AG04449 (cell line): ENCODE data around the gene RTN4RL2.

Source experiments
- CTCF ChIA-PET: fragments of 350-600 bp; formaldehyde crosslinking; extraction: SDS; loops from one replicate; lab custom pipeline; 2021; ENCODE audit warnings: antibody characterized with exemption; lab: Yijun Ruan, JAX
- POLR2A ChIA-PET: fragments of 400-600, 350-600 bp; formaldehyde crosslinking; extraction: SDS; loops from one replicate; lab custom pipeline; 2020; ENCODE audit warnings: antibody characterized with exemption, inconsistent platforms; lab: Yijun Ruan, JAX
- DNase-seq: peaks from one replicate; pipeline ENCODE4 v3.0.0-alpha.2; 2010; ENCODE audit warnings: low read depth, low spot score
- H3K4me3 ChIP-seq: 2 replicates; pipeline ENCODE4 v1.5.1; 2011; ENCODE audit warnings: low read depth, mild to moderate bottlenecking, control low read depth, low read length
- TF ChIP-seq, protein P1 (sequence below): IDR thresholded peaks from one replicate; pipeline ENCODE4 v1.5.1; 2011; ENCODE audit warnings: mild to moderate bottlenecking, moderate library complexity, low read length, control low read depth, inconsistent platforms; ENCODE audit not compliant: insufficient read depth; ENCODE audit errors: missing control alignments

RTN4RL2 gene

DNA sequence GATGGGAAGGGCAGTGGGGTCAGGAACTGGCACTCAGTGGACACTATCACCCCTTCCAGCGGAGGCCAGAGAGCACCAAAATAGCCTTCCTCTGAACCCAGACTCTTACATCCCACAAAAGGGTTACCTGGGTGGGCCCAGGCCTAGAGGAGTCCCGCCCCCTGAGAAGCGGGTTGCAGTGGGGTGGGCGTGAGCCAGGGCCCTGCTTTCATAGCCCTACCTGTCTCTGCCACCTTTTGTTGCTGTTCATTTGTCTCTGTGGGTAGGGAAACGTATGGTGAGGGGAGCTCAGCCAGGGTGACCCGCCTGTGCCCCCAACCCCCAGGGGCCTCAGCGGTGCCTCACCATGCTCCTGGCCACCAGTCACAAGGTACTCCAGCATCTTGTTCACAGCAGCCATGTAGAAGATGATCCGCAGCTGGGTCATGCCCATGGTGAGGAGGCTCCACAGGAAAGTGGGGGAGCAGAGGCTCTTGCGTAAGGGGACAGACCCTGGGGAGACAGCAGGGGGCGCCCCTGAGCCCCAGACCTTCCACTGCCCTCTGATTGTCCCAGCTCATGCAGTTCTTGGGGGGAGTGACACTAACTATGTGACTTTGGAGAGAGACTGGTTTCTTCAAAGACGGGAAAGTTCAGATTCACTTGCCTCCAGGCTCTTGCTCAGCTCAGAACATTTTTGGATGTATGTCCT lies 31.2 kb downstream of the RTN4RL2 start:
- no peak overlapping the region for H3K4me3 ChIP-seq
- no peak for DNase-seq
- POLR2A ChIA-PET = no interaction called here
- CTCF ChIA-PET = interaction anchor here (0.6 to 16.8 kb wide), 15 partner anchors 10 to 153 kb away, joined by 3 to 421 read pairs (median 4); partner anchors contain the start of gene SLC43A1
- TF ChIP-seq, protein P1, sequence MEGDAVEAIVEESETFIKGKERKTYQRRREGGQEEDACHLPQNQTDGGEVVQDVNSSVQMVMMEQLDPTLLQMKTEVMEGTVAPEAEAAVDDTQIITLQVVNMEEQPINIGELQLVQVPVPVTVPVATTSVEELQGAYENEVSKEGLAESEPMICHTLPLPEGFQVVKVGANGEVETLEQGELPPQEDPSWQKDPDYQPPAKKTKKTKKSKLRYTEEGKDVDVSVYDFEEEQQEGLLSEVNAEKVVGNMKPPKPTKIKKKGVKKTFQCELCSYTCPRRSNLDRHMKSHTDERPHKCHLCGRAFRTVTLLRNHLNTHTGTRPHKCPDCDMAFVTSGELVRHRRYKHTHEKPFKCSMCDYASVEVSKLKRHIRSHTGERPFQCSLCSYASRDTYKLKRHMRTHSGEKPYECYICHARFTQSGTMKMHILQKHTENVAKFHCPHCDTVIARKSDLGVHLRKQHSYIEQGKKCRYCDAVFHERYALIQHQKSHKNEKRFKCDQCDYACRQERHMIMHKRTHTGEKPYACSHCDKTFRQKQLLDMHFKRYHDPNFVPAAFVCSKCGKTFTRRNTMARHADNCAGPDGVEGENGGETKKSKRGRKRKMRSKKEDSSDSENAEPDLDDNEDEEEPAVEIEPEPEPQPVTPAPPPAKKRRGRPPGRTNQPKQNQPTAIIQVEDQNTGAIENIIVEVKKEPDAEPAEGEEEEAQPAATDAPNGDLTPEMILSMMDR = peak; percentile 62

DNA sequence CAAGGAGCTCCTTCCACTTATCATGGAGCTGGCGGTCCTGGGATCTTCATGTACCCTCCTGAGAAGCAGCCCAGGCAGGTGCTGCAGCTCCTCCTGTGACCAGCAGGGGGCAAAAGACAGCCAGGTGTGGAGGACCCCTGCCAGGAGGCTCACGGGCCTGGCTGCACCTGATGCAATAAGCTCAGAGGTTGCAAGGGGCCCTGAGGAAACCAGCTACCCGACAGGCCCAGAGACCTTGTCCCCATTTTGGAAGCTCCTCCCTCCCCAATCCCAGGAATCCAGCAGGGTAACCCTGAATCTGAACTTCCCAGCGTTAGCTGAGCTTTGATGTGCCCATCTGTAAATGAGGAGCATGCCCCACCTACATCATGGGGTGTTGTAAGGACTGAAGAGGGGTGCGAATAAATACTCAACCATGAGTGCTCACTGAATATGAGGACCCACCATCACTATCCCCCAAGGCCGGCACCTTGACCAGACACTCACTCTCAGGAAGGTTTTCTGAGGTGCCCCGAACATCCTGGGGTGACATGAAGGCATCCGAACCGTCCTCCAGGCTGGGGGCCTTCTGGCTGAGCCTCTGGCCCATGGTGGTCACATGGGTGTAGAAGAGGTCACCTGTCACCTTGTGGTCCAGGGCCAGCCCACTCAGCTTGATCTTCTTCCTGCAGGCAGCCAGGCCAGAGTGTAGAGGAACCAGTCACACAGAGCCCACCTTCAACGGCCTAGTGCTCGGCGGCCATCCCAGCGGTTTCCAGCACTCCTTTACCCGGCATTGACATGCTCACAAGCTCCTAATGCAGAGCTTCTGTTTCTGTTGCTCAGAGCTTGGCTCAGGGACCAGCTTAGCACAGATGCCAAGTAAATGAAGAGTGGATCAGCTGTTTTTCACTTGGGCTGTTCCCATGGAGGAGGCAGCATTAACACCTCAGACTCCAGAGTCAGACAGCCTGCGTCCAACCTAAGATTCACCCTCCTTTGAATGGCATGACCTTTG lies 33.5 kb downstream of the RTN4RL2 start:
- H3K4me3 ChIP-seq = no peak overlapping the region
- TF ChIP-seq, protein P1 = peak; percentile 89
- POLR2A ChIA-PET = no interaction called here
- no peak for DNase-seq
- CTCF ChIA-PET = interaction anchor here (0.6 to 16.8 kb wide), 48 partner anchors 11 to 1032 kb away, joined by 3 to 421 read pairs (median 5); partner anchors contain the start of genes SLC43A1, SMTNL1, TNKS1BP1 and UBE2L6

DNA sequence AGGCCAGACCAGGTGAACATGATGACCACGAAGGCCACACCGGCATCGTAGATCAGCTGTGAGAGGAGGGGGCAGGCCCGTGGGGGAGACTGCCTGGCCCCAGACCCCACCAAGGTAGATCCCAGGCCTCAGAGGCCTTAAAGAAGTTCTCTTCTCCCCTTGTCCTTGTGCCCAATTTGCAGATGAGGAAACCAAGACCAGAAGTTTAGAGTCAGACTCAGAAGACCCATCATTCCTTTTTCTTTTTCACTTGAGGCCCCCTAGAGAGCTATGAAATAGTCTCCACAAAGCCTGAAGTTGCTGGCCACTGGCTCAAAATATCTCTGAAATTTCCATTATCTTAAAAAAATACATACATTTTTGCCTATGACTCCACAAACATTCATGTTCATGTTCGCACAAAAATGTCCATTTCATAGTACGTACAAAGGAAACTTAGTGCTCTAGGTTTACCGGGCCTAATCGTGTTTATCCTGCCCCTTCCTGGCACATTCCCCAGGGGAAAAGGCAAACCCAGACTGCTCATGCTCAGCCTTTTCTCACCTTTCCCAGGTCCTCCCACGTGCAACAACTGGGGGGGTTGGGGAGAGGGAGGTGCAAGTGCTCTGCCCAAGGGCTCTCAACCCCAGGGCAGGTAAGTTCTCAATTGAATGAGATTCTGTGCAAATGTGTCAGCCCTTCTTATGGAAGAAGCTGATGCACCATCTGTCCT lies 35.9 kb downstream of the RTN4RL2 start:
- POLR2A ChIA-PET = interaction anchor here (0.6 kb wide), 1 partner anchor 18 kb away, joined by 3 read pairs; no protein-coding TSS in a partner anchor

DNA sequence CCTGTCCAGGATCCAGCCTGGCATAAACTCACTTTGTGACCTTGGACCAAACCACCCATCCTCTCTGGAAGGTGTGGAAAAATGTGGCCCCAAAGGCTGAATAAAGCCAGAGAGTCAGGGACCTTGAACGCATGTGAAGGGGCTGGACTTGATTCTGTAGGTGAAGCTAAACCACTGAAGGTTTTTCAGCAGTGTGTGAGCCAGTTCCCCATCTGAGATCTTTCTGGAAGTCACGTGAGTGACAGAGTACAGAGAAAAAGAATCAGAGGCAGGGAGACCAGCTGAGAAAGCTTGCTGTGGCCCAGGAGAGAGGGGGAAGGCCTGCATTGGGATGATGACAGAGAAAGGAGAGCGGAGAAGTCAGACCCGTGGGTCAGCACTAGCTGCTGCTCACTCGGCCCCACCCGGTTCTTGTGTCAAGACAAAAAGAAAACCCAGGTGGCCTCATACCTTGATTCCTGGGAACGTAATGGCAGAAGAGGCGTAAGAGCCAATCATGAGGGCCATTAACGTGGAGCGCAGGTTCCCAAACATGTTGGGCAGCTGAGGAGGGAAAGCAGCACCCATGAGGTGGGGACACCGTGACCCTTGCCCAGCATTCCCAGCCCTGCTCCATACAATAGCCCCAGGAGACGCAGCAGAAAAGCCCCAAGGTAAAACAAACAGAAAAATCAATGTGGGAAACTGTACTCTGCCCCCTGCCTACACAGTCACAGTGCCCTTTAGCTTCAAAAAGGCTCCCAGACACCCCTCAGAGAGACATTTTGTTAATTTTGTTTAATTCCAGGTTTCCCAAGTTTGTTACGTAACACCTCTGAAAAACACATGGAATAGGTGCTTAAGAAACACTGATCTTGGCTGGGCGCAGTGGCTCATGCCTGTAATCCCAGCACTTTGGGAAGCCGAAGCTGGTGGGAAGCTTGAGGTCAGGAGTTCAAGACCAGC lies 37.2 kb downstream of the RTN4RL2 start:
- CTCF ChIA-PET = interaction anchor here (1.1 to 16.8 kb wide), 7 partner anchors 7 to 147 kb away, joined by 4 to 421 read pairs (median 27); partner anchors contain the start of gene SLC43A1

More for the DNA sequence above, 35.9 kb downstream of the RTN4RL2 start:
- CTCF ChIA-PET = interaction anchor here (1.1 to 16.8 kb wide), 6 partner anchors 9 to 149 kb away, joined by 6 to 421 read pairs (median 84); partner anchors contain the start of gene SLC43A1
- H3K4me3 ChIP-seq = no peak overlapping the region
- no peak for DNase-seq
- TF ChIP-seq, protein P1 = no peak

DNA sequence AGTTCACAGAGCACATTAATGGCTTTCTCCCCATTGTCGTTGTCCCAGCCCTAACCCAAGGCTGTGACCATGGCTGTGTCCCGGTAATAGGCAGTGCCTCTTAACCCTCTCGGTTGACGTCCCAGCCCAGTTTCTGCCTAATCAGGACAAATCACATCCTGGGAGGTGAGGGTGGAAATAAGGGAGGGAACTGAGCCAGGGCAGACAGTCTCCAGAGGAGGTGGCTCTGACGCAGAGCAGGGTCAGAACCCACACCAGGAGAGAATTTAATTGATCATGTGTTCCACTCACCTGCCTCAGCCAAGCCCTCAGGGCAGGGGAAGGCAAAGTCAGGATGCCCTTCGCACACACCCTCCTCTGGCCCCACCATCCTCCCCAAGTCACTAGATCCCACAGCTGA lies 38.2 kb downstream of the RTN4RL2 start:
- ChIA-PET POLR2A (interaction anchor here (1.3 kb wide), 1 partner anchor 17 kb away, joined by 5 read pairs; the partner anchor contains the start of gene SLC43A1), CTCF (interaction anchor here (0.9 to 16.8 kb wide), 4 partner anchors 17 to 151 kb away, joined by 3 to 421 read pairs (median 109); partner anchors contain the start of gene SLC43A1)
- DNase-seq = no peak
- no peak overlapping the region for H3K4me3 ChIP-seq
- TF ChIP-seq, protein P1 = no peak

More for the DNA sequence above, 37.2 kb downstream of the RTN4RL2 start:
- POLR2A ChIA-PET = interaction anchor here (1.3 kb wide), 1 partner anchor 18 kb away, joined by 5 read pairs; the partner anchor contains the start of gene SLC43A1
- no peak for DNase-seq
- TF ChIP-seq, protein P1 = no peak
- no peak overlapping the region for H3K4me3 ChIP-seq
